ENCODE data around the gene APOLD1.

Gene APOLD1

DNA sequence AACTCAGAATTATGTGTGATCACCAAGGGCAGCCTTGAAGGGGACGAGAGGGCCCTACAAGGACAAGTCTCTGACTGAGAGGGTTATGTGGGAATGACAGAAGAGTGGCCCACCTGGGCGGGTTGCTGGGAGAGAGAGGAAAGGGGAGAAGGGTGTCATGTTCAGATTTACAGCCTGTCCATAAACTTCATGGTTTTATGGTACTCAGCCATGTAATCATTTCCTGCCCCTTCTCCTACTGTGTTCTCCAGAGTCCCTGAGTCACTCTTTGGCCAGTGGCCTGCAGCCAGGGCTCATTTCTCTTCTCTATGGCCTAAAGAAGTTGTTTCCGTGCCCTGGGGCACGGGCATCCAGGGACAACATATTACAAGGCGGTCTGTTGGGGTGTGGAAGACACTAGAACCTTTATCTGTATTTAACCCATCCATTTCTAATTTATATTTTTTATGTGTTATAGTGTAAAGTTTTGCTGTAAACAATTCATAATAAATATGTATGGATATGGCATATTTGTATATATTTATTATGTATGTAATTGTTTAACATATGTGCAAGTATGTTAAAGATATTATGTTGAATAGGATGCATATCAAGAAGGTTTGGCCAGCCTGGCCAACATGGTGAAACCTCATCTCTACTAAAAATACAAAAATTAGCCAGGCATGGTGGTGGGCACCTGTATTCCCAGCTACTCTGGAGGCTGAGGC, 54.6 kb downstream of the APOLD1 start:
- DNase-seq (ENCODE audit: low read depth), result no peak

DNA sequence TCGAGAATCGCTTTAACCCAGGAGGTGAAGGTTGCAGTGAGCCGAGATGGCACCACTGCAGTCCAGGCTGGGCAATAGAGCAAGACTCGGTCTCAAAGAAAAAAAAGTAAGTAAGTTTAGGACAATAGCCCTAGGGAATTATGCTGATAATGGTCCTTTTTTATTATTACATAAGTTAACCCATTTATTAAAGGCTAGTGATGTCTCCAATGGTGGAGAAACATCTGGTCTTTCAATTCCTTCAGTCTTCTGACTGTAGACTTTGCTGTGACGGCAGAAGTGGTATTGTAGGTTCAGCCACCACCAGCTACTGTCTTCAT, 55.1 kb downstream of the APOLD1 start:
- no peak for DNase-seq (ENCODE audit: low read depth)
